Karpas-422 (cell line): ENCODE data around the gene RARRES1. TPM values are rescaled to one million over a fixed set of nuclear protein-coding genes. Genes with fewer than 3 reads are reported as not detected.

ENCODE experiments used
- DNase-seq: peaks from one replicate; pipeline ENCODE4 v3.0.0-alpha.2; 2015
- H2AFZ ChIP-seq: fragments of 200-600 bp; sonication (generic); 2 replicates; pipeline ENCODE4 v1.6.1; 2014; ENCODE audit warnings: antibody characterized with exemption, low read length, mixed read lengths
- H3K27ac ChIP-seq: fragments of 200-600 bp; sonication (generic); 2 replicates; pipeline ENCODE4 v1.5.1; 2014; ENCODE audit warnings: mild to moderate bottlenecking, low read length, moderate library complexity
- H3K27me3 ChIP-seq: fragments of 200-600 bp; sonication (generic); 2 replicates; pipeline ENCODE4 v1.6.1; 2014; ENCODE audit warnings: low read length, mixed read lengths
- H3K36me3 ChIP-seq: fragments of 200-600 bp; sonication (generic); 2 replicates; pipeline ENCODE4 v1.6.1; 2014; ENCODE audit warnings: low read length, mixed read lengths; ENCODE audit not compliant: insufficient read depth
- H3K4me1 ChIP-seq: fragments of 200-600 bp; sonication (generic); 2 replicates; pipeline ENCODE4 v1.6.1; 2014; ENCODE audit warnings: mild to moderate bottlenecking, low read length, mixed read lengths
- H3K4me2 ChIP-seq: fragments of 200-600 bp; sonication (generic); 2 replicates; pipeline ENCODE4 v1.6.1; 2014; ENCODE audit warnings: low read length, low read depth, mild to moderate bottlenecking; ENCODE audit not compliant: poor library complexity, severe bottlenecking
- H3K4me3 ChIP-seq: fragments of 200-600 bp; sonication (generic); 2 replicates; pipeline ENCODE4 v1.5.1; 2014; ENCODE audit warnings: mild to moderate bottlenecking, antibody characterized with exemption, low read length, mixed read lengths
- H3K79me2 ChIP-seq: fragments of 200-600 bp; sonication (generic); 2 replicates; pipeline ENCODE4 v1.6.1; 2014; ENCODE audit warnings: mild to moderate bottlenecking, low read length, mixed read lengths
- H3K9ac ChIP-seq: fragments of 200-600 bp; sonication (generic); 2 replicates; pipeline ENCODE4 v1.6.0; 2014; ENCODE audit warnings: low read length
- H3K9me2 ChIP-seq: fragments of 200-600 bp; sonication (generic), shearing (Covaris generic); replicated peaks from 2 replicates; pipeline ENCODE4 v1.6.0; 2014; ENCODE audit warnings: mild to moderate bottlenecking, low read length, moderate library complexity; ENCODE audit not compliant: insufficient read depth
- H3K9me3 ChIP-seq: fragments of 300-700, 200-600 bp; sonication (generic); 2 replicates; pipeline ENCODE4 v1.6.1; 2014; ENCODE audit warnings: low read length, mixed read lengths
- H4K20me1 ChIP-seq: fragments of 200-600 bp; sonication (generic); 2 replicates; pipeline ENCODE4 v1.6.1; 2014; ENCODE audit warnings: mild to moderate bottlenecking, antibody characterized with exemption, low read length, low read depth; ENCODE audit not compliant: insufficient read depth
- total RNA-seq: library from RNA; depleted of rRNA; stranded (reverse); fragments of >200 nt; shearing (Covaris generic); gene quantifications from 2 replicates; pipeline ENCODE4 v1.2.3, GENCODE V29; 2014; ENCODE audit warnings: low replicate concordance

The RARRES1 gene
- total RNA-seq, 1 experiment from 2014 or later, result not detected

DNA sequence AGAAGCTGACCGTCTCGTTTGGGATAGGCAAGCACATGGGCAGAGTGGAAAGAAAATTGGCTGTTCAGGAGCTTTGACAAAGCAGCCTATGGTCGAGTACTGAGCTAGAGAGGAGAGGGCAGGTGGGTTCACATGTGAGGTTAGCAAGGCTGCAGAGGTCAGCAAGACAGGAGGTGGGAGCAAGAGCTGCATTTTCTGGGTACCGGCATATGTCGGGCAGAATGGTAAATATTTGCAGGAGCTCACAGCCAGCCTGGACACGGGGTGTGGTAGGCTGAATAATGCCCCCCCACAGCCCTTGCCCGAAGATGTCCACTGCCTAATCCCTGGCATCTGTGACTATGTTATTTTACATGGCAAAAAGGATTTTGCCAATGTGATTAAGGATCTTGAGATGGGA lies 8.3 kb downstream of the RARRES1 start:
- no peaks in the 10 kb centered on the region for H4K20me1 ChIP-seq
- H3K36me3 ChIP-seq, result no peaks in the 10 kb centered on the region
- H3K9me2 ChIP-seq, result no peaks in the 10 kb centered on the region
- H3K79me2 ChIP-seq, result no peaks in the 10 kb centered on the region
- no peak overlapping the region for H3K4me3 ChIP-seq
- DNase-seq, result no peak
- no peak overlapping the region for H3K9ac ChIP-seq
- H3K4me1 ChIP-seq, result peaks cover 4% of the 10 kb centered on the region; the same call in 1 of the 2 replicates
- H3K27ac ChIP-seq, result no peak overlapping the region
- no peak overlapping the region for H3K4me2 ChIP-seq
- H3K9me3 ChIP-seq, result no peaks in the 10 kb centered on the region
- no peaks in the 10 kb centered on the region for H3K27me3 ChIP-seq
- no peak overlapping the region for H2AFZ ChIP-seq

GRCh38 chr3:158722108-158722507 lies 10.1 kb downstream of the RARRES1 start:
- no peaks in the 10 kb centered on the region; the same call in 1 of the 2 replicates for H3K79me2 ChIP-seq

GRCh38 chr3:158718490-158719170 lies 13.6 kb downstream of the RARRES1 start:
- no peak overlapping the region for H3K9ac ChIP-seq
- H3K4me1 ChIP-seq, result no peaks in the 10 kb centered on the region
- no peaks in the 10 kb centered on the region for H3K9me3 ChIP-seq
- H3K4me3 ChIP-seq, result no peak overlapping the region
- H3K4me2 ChIP-seq, result no peak overlapping the region
- no peaks in the 10 kb centered on the region for H3K27me3 ChIP-seq
- H3K9me2 ChIP-seq, result no peaks in the 10 kb centered on the region
- no peak overlapping the region for H2AFZ ChIP-seq
- H3K36me3 ChIP-seq, result no peaks in the 10 kb centered on the region
- no peaks in the 10 kb centered on the region for H4K20me1 ChIP-seq
- DNase-seq, result no peak
- H3K79me2 ChIP-seq, result no peaks in the 10 kb centered on the region; the same call in 1 of the 2 replicates
- no peak overlapping the region for H3K27ac ChIP-seq

More at GRCh38 chr3:158722108-158722507, 10.1 kb downstream of the RARRES1 start:
- no peak overlapping the region for H3K9ac ChIP-seq
- H4K20me1 ChIP-seq, result no peaks in the 10 kb centered on the region
- no peaks in the 10 kb centered on the region for H3K9me3 ChIP-seq
- no peaks in the 10 kb centered on the region for H3K27me3 ChIP-seq
- H3K36me3 ChIP-seq, result no peaks in the 10 kb centered on the region
- no peak overlapping the region for H3K4me3 ChIP-seq
- H3K4me2 ChIP-seq, result no peak overlapping the region
- H3K4me1 ChIP-seq, result no peaks in the 10 kb centered on the region
- no peak for DNase-seq
- H2AFZ ChIP-seq, result no peak overlapping the region
- no peaks in the 10 kb centered on the region for H3K9me2 ChIP-seq
- H3K27ac ChIP-seq, result no peak overlapping the region

DNA sequence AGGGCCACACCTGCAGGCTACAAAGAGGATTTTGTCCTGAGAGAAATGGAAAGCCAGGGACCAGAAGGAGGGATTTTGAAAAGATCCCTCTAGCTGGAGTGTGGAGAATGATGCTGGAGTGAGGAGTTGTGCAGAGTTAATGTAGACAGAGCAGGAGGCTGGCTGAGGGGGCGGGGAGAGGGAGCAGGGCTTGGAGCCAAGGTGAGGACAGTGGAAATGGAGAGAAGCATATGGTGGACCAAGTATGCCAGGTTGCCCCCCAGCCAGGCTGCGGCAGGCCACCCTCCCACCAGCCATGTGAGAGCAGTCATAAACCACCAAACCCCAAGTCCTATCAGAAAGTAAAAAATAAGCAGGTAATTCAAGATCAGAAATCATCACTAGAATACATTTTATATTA lies 14.7 kb downstream of the RARRES1 start:
- Histone ChIP-seq H2AFZ (no peak overlapping the region), H3K9ac (no peak overlapping the region), H3K4me1 (no peaks in the 10 kb centered on the region), H3K9me2 (no peaks in the 10 kb centered on the region), H3K9me3 (no peaks in the 10 kb centered on the region), H3K27ac (no peak overlapping the region), H4K20me1 (no peaks in the 10 kb centered on the region), H3K4me2 (no peak overlapping the region), H3K36me3 (no peaks in the 10 kb centered on the region), H3K4me3 (no peak overlapping the region), H3K79me2 (no peaks in the 10 kb centered on the region; the same call in 1 of the 2 replicates), H3K27me3 (no peaks in the 10 kb centered on the region)
- no peak for DNase-seq

DNA sequence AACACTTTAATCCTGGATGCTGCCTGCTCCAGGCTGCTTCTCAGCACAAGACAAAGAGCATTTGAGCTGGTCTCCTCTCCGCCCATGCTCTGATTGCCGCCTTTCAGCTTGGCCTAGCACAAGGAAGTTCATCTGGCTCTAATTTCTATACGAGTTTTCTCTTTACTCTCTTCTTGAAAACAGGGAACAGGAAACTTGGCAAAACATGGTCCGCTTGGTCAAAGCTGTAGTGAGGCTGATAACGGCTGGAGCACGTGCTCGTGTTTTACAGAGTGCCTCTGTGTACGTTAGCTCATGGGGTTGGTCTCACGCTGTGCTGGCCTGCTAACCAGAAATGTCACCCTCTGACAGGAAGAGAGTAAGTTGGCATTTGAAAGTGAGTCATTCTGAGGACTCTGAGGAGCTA lies 19.2 kb downstream of the RARRES1 start:
- Histone ChIP-seq H3K9me2 (no peaks in the 10 kb centered on the region), H4K20me1 (no peaks in the 10 kb centered on the region), H3K4me3 (no peak overlapping the region), H3K36me3 (no peaks in the 10 kb centered on the region; the same call in 1 of the 2 replicates), H3K9me3 (no peaks in the 10 kb centered on the region), H3K79me2 (0 out of 2 replicates have a peak, but pooled peaks cover 3% of the 10 kb centered on the region), H3K27me3 (no peaks in the 10 kb centered on the region), H3K4me1 (no peaks in the 10 kb centered on the region), H3K9ac (no peak overlapping the region), H3K4me2 (no peak overlapping the region), H2AFZ (no peak overlapping the region), H3K27ac (no peak overlapping the region)
- DNase-seq, result no peak

GRCh38 chr3:158712443-158712842 lies 19.8 kb downstream of the RARRES1 start:
- H3K36me3 ChIP-seq, result no peaks in the 10 kb centered on the region; the same call in 1 of the 2 replicates

DNA sequence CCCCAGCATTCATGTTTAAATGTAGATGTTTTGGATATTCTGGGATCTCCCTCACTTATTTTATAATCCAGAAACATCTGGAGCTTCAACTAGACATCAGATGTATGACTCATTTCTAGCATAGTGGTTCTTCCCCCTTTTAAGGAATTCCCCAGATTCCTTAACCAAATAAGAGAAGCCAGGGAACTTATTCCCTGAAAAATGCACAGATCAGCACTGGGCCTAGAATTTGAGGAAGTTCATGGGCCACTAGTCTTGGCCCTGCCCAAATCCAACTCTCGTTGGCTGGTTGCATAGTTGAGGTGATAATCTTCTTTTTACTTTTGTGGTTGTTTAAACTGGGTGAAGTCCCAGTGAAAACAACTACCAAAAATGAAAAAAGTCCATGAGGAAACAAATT lies 20.4 kb downstream of the RARRES1 start:
- no peak for DNase-seq
- Histone ChIP-seq H3K36me3 (no peaks in the 10 kb centered on the region; the same call in 1 of the 2 replicates), H3K9me3 (no peaks in the 10 kb centered on the region), H3K9ac (no peak overlapping the region), H3K27ac (no peak overlapping the region), H3K4me2 (no peak overlapping the region), H4K20me1 (no peaks in the 10 kb centered on the region), H3K27me3 (no peaks in the 10 kb centered on the region), H3K9me2 (no peaks in the 10 kb centered on the region), H3K79me2 (0 out of 2 replicates have a peak, but pooled peaks cover 3% of the 10 kb centered on the region), H3K4me1 (no peaks in the 10 kb centered on the region), H2AFZ (no peak overlapping the region), H3K4me3 (no peak overlapping the region)

More at GRCh38 chr3:158712443-158712842, 19.8 kb downstream of the RARRES1 start:
- no peak overlapping the region for H3K9ac ChIP-seq
- H3K4me1 ChIP-seq, result no peaks in the 10 kb centered on the region
- H4K20me1 ChIP-seq, result no peaks in the 10 kb centered on the region
- H3K27ac ChIP-seq, result no peak overlapping the region
- no peak overlapping the region for H3K4me3 ChIP-seq
- no peaks in the 10 kb centered on the region for H3K9me3 ChIP-seq
- 0 out of 2 replicates have a peak, but pooled peaks cover 3% of the 10 kb centered on the region for H3K79me2 ChIP-seq
- H3K27me3 ChIP-seq, result no peaks in the 10 kb centered on the region
- H2AFZ ChIP-seq, result no peak overlapping the region
- H3K4me2 ChIP-seq, result no peak overlapping the region
- H3K9me2 ChIP-seq, result no peaks in the 10 kb centered on the region
- DNase-seq, result no peak

- H3K4me3 ChIP-seq, result no peak overlapping the region
- no peak overlapping the region for H3K27ac ChIP-seq
- no peaks in the 10 kb centered on the region; the same call in 1 of the 2 replicates for H3K36me3 ChIP-seq
- no peak overlapping the region for H3K4me2 ChIP-seq
- peaks cover 3% of the 10 kb centered on the region; the same call in 1 of the 2 replicates for H3K79me2 ChIP-seq
- H3K4me1 ChIP-seq, result no peaks in the 10 kb centered on the region
- H3K27me3 ChIP-seq, result no peaks in the 10 kb centered on the region
- no peak for DNase-seq
- H3K9ac ChIP-seq, result no peak overlapping the region
- H3K9me3 ChIP-seq, result no peaks in the 10 kb centered on the region
- H3K9me2 ChIP-seq, result no peaks in the 10 kb centered on the region
- H4K20me1 ChIP-seq, result no peaks in the 10 kb centered on the region
- H2AFZ ChIP-seq, result no peak overlapping the region
Observed at GRCh38 chr3:158710601-158711000, 21.7 kb downstream of the RARRES1 start.
